Measurements from ENCODE around the gene FUZ. TPM values are rescaled to one million over a fixed set of nuclear protein-coding genes. Genes with fewer than 3 reads are reported as not detected.

The FUZ gene
- total and polyA plus RNA-seq, 2 of the 8 experiments (the other 6 are each of a cell fraction or from before 2014, with no cell fraction given), result 28.4 to 33.9 TPM

DNA sequence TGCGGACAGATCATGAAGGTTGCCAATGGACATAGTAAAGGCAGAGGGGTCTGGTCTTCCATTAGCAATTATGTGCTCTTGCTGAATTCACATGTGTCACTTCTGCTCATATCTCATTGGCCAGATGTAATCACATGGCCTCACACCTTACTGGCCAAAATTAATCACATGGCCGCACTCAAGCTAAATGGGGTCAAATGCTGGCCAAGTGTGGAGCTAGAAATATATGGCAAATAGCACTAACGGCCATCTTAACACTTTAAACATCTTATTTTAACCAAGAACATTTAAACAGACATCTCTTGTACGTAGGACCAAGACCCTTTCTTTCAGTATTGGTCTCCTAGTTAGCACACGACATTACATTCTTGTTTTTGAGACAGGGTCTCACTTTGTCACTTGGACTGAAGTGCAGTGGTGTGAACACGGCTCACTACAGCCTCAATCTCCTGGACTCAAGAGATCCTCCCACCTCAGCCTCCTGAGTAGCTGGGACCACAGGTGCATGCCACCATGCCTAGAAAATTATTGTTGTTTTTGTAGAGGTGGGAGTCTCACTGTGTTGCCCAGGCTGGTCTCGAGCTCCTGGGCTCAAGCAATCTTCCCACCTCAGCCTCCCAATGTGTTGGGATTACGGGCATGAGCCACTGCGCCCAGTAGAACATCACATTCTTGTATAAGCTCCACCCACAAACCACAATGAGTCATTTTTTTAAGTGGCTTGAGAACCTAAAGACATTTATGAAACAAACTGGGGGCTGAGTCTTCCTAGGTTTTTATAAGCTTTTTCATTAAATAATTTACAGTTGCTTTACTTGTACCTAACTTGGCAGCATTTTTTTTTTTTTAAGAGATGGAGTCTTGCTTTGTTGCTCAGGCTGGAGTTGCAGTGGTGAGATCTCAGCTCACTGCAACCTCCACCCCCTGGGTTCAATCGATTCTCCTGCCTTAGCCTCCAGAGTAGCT is 34.9 kb upstream of the FUZ start:
- Histone ChIP-seq H3K27ac (ENCODE audit: low read depth, low read length) (no peak overlapping the region), H3K4me1 (replicated peaks in 1 of 4; ENCODE audit: control insufficient read depth in 3 of 4, insufficient read depth in 4 of 4, low read length in 3 of 4) (peaks cover 3 to 9% (median 6%) of the 10 kb centered on the region in 4 experiments), H3K79me2 (ENCODE audit: control insufficient read depth in 1 of 2, insufficient read depth in 2 of 2, low read length in 2 of 2) (peaks cover 13 to 14% of the 10 kb centered on the region in 2 experiments), H3K36me3 (ENCODE audit: control insufficient read depth in 2 of 4, insufficient read depth in 4 of 4, low read length in 3 of 4) (peaks cover 0 to 7% (median 1%) of the 10 kb centered on the region in 4 experiments; a peak in 2 of 8 replicates), H3K18ac (ENCODE audit: extremely low read depth, low read length) (no peak overlapping the region), H3K56ac (replicated peaks; ENCODE audit: insufficient read length, low read depth, low read length) (no peak overlapping the region), H2BK12ac (ENCODE audit: low read depth, low read length) (no peak overlapping the region), H4K8ac (ENCODE audit: extremely low read depth, insufficient read depth, low read length) (no peak overlapping the region; the same call in 1 of the 2 replicates), H3K23ac (ENCODE audit: insufficient read length) (no peak overlapping the region), H2BK15ac (ENCODE audit: low read length) (no peak overlapping the region), H3K27me3 (replicated peaks in 1 of 4; ENCODE audit: control insufficient read depth in 3 of 4, extremely low read depth in 1 of 4, insufficient read depth in 3 of 4, low read length in 3 of 4) (no peaks in the 10 kb centered on the region; a peak in 1 of 7 replicates), H3K9ac (replicated peaks in 1 of 4; ENCODE audit: extremely low read depth in 1 of 4, low read depth in 3 of 4, low read length in 3 of 4) (no peak overlapping the region), H2BK20ac (ENCODE audit: low read length) (no peak overlapping the region), H3K9me3 (ENCODE audit: insufficient read depth in 2 of 2, low read depth in 1 of 2, low read length in 1 of 2) (no peaks in the 10 kb centered on the region), H2AK5ac (ENCODE audit: low read depth, low read length) (no peak overlapping the region), H2BK5ac (ENCODE audit: low read depth, low read length) (no peak overlapping the region), H3K4me3 (ENCODE audit: extremely low read depth in 1 of 4, insufficient read depth in 2 of 4, low read depth in 3 of 4, low read length in 4 of 4) (no peak overlapping the region), H3K23me2 (ENCODE audit: low read depth, low read length) (peaks cover 10% of the 10 kb centered on the region; the same call in 1 of the 2 replicates), H3K4ac (replicated peaks; ENCODE audit: insufficient read length, low read depth, low read length) (no peak overlapping the region), H4K91ac (replicated peaks; ENCODE audit: insufficient read length, low read length) (no peak overlapping the region), H2BK120ac (replicated peaks; ENCODE audit: low read depth, low read length) (no peak overlapping the region), H3K79me1 (ENCODE audit: low read depth, low read length) (peaks cover 13% of the 10 kb centered on the region), H4K5ac (ENCODE audit: insufficient read length, low read depth, low read length) (no peak overlapping the region), H2AFZ (ENCODE audit: low read length) (no peak overlapping the region), H3K4me2 (ENCODE audit: insufficient read depth in 1 of 2, low read depth in 2 of 2, low read length in 2 of 2) (no peak overlapping the region), H4K20me1 (replicated peaks in 1 of 2; ENCODE audit: control insufficient read depth in 1 of 2, insufficient read depth in 2 of 2, low read length in 2 of 2) (peaks cover 10 to 13% of the 10 kb centered on the region in 2 experiments), H3K14ac (ENCODE audit: insufficient read length) (no peak overlapping the region)
- ChIA-PET POLR2A (ENCODE audit: partially characterized antibody) (interaction anchor here (0.9 to 12.4 kb wide), 10 partner anchors 9 to 218 kb away, joined by 3 to 247 read pairs (median 4); partner anchors contain the start of gene PNKP), CTCF (ENCODE audit: partially characterized antibody) (interaction anchor here (0.5 to 2.5 kb wide), 5 partner anchors 10 to 276 kb away, joined by 3 to 9 read pairs (median 4); partner anchors contain the start of gene FUZ)
- FAIRE-seq (no peak), DNase-seq (ENCODE audit: low read depth in 1 of 2, low spot score in 2 of 2) (no peak)
- WGBS, 2 experiments (ENCODE audit: extremely low coverage in 1 of 2, insufficient coverage in 1 of 2, insufficient read length in 1 of 2, insufficient replicate concordance in 2 of 2, low coverage in 1 of 2, low lambda C conversion rate in 2 of 2, missing lambda C conversion rate in 1 of 2), result 89% methylated on average over 10 of the region's 10 CpGs; no CpG with 5 or more reads in 1 of the 2 experiments
- no peak for TF ChIP-seq SP1 (IDR thresholded peaks at IDR 0.05; ENCODE audit: low read depth, low read length)
- no peak for TF ChIP-seq EGR1 (IDR thresholded peaks at IDR 0.05; ENCODE audit: borderline replicate concordance, low read depth, low read length)
- TF ChIP-seq, protein P1, sequence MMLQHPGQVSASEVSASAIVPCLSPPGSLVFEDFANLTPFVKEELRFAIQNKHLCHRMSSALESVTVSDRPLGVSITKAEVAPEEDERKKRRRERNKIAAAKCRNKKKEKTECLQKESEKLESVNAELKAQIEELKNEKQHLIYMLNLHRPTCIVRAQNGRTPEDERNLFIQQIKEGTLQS (IDR thresholded peaks at IDR 0.05; ENCODE audit: insufficient read depth, low read depth, low read length), result no peak
- peak; percentile 35; the same call in 1 of the 2 replicates for TF ChIP-seq USF2 (IDR thresholded peaks at IDR 0.05; ENCODE audit: low read length)
- TF ChIP-seq, protein P2, sequence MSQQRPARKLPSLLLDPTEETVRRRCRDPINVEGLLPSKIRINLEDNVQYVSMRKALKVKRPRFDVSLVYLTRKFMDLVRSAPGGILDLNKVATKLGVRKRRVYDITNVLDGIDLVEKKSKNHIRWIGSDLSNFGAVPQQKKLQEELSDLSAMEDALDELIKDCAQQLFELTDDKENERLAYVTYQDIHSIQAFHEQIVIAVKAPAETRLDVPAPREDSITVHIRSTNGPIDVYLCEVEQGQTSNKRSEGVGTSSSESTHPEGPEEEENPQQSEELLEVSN (IDR thresholded peaks at IDR 0.05), result peak; percentile 49; the same call in 1 of the 2 replicates
- no peak for TF ChIP-seq TBP (IDR thresholded peaks at IDR 0.05; ENCODE audit: low read depth, low read length)
- TF ChIP-seq GABPA (IDR thresholded peaks at IDR 0.05; ENCODE audit: borderline replicate concordance, insufficient read depth, low read length), result no peak
- TF ChIP-seq, protein P3, sequence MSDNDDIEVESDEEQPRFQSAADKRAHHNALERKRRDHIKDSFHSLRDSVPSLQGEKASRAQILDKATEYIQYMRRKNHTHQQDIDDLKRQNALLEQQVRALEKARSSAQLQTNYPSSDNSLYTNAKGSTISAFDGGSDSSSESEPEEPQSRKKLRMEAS (IDR thresholded peaks at IDR 0.05), result peak; percentile 57; the same call in 1 of the 2 replicates

Data from H1 (cell line).